CD1c-positive myeloid dendritic cell (primary cell): ENCODE measurements around the gene ZNF521.

Experiments used
- DNase-seq: peaks from one replicate; pipeline ENCODE4 v3.0.0-alpha.2; 2016; ENCODE audit errors: extremely low spot score

The ZNF521 gene

DNA sequence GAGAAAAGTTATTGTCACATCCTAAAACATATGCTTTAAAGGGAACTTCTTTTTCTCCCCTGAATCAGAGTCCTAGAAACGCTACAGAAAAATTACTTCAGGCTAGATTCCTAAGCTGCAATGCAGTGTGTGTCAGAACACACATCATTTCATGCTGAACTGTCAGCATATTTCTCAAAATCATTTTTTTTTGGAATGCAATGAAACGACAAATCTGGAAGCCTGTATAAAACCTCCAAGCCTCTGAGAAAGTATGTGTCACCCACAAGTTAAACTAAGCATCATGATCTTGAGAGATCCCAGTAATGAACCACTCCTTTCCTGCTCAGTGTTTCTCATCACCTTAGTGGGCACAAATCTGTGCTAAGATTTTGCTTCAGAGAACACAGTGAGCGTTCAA, 276.2 kb downstream of the ZNF521 start:
- no peak for DNase-seq

DNA sequence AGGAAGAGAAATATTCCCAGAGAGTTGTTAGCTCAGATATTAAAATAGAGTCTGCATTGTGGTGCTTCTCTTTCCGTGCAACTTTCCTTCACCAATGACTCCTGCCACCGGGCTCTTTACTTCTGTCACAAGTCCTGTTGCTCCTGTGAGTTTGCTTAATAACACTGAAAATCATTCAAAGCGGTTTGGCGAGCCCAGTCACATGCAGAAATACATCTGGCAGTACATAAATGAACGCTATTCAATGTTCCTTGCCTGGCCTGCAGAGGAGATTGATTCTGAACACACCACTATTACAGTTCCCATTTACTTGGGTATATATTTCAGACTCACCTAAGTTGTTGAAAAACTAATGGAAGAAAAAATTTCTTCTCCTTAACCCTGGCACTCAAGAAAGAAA, 276.6 kb downstream of the ZNF521 start:
- DNase-seq: no peak

DNA sequence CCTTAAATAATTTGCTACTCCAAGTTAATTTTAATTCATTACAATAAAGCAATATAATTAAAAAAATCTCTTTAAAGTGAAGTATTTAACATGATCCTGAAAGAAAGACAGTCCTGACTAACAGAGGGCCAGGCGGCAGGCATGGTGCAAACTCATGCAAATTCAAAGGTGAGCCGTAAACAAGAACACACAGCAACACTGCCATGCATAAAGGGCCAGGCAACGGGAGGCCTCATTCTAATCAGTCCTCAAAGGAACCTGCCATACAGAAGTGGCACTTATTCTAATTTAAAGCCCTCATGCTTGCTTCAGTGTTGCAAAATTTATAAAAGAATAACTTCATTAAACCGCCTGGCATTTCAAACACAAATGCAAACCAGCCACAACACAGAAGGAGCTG, 277.0 kb downstream of the ZNF521 start:
- DNase-seq: no peak

DNA sequence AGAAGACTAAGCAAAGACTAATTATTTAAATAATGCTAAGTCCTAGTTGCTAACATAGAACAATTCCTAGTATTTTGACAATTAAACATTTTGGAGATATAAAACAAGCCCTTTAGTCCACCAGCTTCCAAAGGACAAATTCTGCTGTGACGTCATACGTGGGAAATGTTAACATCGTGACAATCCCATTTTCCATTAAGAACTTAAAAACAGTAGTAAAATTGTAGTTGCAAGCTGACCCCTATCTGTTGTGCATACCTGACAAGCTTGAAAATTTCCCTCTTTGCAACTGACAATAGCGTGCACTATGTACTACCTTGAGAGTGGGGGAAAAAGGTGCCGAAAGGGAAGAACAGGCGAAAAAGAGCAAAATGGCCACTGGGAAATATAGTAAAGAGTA, 279.8 kb downstream of the ZNF521 start:
- DNase-seq: no peak

DNA sequence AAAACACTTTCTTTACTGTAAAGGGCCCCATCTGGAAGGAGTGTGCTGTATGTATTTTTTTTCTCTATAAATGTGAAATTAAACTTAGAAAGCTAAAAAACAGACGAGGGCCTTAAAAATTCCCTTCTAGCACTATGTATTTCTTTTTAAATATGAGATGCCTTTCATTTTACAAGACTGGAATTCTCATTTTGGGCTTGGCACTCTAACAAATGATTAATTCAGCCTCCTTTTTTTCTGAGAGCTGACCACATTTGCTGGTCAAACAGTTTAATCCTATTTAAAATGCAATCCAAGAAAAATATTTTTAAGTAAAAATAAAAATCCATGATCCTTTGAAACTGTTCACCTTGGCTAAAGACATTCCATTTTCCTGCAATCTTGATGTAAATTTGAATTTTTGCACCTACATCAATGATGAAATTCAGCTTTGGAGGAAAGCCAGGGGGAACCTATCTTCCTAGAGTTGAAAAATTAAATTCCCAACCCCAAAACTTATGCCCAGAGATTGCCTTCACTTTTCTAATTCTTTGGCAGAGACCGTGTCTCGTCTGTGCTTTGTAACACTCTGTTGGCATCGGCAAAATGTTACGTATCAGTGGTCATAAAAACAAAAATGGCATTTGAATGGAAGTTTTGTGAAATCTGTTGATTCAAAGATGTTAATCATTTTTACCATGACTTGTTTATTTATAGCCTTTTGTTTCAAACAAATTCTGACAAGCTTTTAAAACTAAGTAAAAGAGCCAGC, 284.5 kb downstream of the ZNF521 start:
- DNase-seq: no peak

DNA sequence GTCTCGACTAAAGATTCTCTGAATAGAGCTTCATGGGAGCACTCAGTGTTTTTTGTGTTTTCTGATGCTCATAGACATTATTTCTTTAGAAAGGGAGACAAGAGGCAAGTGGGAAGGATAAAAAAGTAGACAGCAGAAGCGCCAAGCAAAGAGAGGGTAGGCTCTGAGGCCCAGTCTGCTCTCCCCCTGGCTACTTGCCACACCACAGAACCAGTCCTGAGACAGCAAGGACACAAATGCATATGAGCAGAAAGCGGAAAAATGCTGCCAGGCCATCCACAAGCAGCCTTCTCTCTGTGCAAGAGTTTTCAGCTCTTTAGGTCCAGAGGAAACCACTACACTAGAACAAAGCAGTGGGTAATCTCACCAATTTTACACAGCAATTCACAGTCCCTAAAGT, 285.4 kb downstream of the ZNF521 start:
- no peak for DNase-seq

DNA sequence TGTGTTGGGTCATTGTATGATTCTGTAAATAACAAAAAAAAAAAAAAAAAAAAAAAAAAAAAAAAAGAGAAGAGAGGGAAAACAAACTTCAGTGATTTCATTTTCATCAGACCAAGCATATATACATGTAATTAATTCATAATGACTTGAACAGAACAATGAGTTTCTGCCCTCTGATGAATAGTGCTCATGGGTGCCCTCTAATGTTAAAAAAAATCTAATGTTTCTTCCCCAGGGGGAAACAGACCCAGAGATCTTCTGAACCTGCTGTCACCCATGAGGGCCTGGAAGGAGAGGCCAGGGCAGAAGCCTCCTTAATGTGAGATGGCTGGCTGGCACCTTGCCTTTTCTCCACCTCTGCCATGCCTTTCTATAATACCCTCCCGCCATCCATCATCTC, 289.2 kb downstream of the ZNF521 start:
- DNase-seq: no peak

DNA sequence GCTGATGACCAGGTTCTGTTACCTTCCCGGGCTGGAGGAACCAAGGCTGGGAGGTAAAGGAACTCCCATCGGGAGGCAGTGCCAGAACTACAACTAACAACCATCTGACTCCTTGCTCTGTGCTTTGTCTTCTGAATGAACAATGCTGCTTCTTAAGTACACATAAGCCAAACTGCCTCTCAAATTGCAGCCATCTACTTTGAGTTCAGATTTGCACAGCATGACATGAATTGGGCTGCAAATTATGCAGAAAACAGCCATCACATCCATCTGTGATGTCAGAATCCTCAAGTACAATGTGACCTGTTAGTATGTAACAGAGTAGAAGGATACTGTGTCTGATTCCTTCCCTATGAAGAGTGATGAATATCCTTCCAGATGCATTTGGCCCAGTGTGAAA, 290.6 kb downstream of the ZNF521 start:
- DNase-seq: no peak

DNA sequence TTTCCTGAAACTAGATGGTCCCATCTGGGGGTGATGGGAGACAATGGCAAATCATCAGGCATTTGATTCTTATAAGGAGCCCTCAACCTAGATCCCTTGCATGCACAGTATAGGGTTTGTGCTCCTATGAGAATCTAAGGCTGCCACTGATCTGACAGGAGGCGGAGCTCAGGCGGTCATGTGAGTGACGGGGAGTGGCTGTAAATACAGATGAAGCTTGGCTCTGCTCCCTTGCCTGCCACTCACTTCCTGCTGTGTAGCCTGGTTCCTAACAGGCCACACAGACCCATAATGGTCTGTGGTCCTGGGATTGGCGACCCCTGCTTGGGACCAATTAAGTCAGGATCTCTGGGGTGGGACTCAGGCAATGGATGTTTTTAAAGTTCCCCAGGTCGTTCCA, 293.4 kb downstream of the ZNF521 start:
- no peak for DNase-seq

DNA sequence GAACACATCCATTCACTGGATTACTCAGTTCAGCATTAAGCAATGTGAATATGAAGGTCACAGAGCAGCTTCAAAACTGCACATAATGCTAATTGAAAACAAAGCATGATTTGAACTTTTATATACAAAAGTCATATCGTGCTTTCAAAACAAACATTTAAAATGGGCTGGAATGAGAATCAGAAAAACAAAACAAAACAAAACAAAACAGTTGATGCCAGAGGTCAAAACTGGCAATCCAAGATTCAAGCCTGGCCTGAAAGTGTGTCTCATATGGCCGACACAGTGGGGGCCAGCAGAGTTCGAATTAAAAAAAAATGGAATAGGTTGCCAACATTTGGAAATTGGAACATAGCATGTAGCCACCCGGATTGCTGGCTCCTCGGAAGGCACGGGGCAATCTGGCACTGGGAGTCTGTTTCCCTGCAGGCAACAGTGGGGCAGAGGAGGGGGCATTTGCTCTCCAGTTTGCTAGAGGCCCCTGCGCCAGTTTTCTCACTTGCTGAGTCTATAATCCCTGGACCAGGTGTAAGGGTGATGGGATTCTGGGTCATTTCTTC, 294.4 kb downstream of the ZNF521 start:
- no peak for DNase-seq

DNA sequence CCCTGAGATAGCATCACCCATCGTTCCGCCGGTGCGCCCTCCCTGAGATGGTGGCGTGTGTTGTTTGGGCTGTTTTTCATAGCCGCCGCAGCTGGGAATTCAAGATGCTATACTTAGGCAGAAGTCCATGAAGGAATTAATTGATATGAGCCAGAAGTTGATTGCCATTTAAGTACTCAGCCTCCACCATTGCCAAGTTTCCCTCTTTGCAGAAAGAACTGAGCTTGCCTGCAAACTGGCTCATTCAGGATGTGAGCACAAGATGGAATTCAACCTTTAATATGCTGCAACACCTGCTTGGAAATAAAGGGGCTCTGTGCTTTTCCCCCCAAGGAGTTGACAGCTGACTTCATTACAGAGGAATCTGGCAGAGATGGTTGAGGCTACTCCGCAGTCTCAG, 295.5 kb downstream of the ZNF521 start:
- DNase-seq: no peak

DNA sequence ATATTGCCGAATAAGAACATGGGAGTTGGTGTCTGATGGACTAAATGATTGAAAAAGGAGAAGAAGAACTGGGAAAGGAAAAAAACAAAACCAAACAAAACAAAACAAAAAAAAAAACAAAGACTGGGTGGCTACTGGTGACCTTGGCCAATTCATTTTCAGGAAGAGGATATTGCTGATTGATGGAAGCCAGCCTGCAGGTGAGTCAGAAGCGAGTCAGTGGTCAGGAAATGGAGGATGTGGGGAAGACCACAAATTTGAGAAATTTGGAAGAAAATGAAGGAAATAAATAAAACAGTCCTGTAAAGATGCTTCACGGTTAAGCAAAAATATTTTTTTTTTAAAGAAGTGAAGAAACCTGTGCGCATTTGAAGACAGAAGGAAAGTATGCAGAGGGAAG, 296.9 kb downstream of the ZNF521 start:
- no peak for DNase-seq

DNA sequence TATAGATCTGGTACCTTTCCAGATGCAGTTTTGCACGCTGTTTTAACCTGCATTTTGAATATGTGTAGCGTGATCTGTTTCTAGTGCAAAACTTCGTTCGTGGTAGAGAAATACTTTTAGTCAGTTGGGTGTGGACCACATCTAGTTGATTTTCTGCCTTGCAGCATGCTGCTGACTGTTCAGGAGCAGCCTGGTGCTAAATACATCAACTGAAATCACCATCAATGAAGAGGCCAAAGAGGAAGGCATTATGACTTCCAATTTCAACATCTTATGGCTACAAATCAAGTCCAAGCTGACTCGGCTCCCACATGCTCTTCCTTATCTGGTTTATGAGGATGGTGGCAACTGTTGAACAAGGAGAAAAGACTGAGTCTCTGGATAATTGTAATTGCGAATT, 298.5 kb downstream of the ZNF521 start:
- no peak for DNase-seq

DNA sequence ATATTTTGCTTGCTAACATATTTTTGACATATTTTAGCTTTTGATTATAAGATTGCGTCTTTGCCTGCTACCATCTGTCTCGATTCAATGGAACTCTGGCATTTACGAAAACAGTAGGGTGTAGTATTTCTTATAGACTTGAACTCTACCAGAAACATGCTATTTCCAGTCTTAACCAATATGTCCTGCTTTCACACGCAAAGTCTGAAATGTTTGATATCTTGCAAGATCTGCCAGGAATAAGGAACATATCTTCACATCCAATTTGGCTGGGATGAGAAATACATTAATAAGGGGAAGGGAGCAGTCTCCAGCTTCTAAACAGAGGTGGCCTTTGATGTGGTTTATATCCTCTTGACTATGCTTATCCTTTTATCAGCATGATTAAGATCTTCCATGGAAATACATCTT, 299.4 kb downstream of the ZNF521 start:
- DNase-seq: no peak

DNA sequence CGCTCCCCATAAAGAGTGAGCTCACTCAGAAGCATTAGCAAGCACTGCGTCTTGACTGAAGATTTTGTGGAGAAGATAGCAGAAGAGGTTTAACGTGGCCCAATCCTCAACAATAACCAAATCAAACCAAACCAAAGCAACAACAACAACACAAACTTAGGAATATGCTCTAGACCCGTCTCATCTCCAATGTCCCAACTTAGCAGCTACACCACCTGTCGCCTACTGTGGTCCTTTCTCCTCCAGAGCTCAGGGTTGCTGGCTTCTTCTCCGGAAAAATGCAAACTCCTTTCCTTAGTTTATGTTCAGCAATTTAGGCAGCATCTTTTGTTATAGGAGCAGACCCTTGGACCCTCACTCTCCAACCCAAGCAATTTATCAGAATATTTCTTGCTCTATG, 301.4 kb downstream of the ZNF521 start:
- DNase-seq: no peak

DNA sequence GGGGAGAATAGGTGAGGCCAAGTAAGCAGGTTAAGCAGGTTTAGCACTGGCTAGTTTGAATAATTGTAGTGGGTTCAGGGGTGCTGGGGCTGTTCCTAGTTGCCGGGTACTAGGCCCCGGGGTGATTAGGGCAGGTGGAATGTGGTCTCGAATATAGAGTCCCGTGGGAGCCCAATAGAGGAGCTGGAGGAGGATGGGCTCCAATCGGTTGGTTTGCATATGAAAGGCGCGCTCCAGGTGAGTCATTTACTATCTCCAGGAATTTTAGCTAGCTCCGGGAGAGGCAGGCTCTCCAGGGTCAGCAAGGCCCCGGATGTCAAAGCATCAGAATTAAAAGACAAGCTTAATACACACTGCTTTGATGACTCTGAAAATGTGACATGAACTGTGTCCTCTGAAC, 304.0 kb downstream of the ZNF521 start:
- DNase-seq: no peak

DNA sequence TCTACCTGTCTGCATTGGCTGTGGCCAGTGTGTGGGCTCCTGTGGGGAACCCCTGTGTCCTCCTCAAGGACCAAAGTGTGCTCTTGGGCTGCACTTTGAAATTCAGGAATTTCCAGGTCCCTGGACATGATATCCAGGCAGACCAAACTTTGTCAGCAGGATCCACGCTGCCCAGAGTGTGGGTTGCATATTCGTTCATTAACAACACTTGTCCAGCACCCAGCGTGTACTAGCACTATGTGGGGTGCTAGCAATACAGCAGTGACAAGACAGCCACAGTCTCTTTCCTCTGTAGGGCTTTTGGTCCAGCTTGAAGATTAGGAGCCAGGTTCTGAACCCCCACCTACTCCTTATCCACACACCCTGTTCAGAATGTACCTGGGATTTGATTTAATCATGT, 304.5 kb downstream of the ZNF521 start:
- DNase-seq: no peak

DNA sequence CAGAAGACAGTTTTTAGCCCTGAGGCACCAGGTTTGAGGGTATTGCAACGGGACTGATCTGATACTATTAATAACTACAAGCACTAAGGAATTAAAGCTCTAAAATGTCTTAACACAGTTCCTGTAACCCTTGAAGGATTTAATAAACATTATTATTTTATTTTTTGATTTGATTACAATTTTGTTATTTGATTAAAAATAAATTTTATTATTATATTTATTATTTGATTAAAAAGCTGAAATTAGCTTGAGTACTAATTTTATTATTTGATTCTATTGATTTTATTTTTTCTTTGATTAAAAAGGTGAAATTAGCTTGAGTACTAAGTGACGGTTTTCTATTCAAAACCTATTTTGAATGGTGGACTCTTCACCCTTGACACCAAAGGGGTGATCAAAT, 307.3 kb downstream of the ZNF521 start:
- no peak for DNase-seq

DNA sequence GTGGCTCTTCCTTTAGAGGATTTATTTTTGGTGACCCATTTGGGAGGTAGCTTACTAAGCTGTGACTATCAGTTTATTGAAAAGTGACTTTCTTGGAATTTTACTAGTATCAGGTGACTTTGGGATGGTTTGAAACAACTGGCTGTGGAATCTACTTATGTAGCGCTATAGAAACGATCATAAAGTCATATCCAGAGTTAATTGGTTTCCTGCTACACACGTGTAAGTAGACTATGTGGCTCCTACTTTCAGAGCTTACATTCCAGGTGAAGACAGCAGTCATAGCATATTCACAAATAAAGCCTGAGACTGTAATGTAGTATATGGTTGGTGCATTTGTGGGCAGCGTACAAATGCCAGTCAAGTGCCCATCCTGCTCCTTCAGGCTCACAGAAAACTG, 308.9 kb downstream of the ZNF521 start:
- DNase-seq: no peak

DNA sequence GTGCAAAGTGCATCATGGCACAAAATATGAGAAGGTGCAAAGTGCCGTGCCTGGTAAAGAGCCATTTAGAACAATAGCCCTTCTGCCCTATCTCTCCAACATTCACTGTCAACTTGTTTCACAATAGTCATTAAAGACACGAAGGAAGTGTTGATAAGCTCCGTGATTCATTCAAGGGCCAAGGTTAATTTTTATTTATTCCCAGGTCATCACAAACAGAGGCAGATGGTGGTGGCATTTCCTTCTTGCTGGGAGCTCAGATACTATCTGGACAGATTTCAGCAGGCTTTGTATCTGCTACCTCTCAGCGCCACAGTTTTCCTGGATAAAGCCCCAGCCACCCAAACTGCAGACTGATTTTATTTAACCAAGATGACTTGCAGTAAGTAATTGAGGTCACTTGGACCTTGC, 309.3 kb downstream of the ZNF521 start:
- no peak for DNase-seq

DNA sequence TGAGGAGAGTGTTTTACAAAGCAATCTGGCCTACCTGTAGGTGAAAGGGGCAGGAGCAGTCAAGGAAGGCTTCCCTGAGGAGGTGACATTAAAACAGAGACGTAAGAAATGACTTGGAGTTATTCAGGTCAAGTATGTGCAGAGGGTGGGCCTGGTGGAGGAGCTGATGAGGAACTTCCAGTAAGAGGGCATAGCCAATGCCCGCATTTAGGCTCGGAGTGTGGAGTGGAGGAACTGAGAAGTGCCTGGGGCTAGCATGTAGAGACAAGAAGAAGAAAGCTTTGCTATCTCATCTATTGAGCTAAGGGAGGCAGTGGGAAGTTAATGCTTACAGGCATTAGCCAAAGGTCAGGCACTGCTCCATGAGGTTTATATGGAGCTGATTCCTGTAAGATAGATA, 312.2 kb downstream of the ZNF521 start:
- no peak for DNase-seq

DNA sequence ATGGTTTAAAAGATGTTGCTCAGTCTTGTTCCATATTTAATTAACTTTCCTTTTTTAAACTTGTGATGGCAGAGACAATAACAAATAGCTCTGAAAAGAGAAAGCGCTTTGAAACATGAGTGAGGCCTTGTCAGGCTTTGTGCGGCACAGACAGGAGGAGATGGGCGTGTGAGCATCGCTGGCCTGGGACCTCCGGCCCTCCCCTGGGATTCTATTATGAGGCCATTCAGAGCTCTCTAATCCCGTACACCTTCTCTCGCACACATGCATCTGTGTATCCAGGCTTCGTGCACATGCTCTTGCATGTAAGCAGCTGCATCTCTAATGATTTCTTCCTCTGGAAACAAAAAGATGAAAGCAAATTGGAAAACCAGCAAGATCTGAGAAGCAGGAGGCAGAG, 313.7 kb downstream of the ZNF521 start:
- no peak for DNase-seq

DNA sequence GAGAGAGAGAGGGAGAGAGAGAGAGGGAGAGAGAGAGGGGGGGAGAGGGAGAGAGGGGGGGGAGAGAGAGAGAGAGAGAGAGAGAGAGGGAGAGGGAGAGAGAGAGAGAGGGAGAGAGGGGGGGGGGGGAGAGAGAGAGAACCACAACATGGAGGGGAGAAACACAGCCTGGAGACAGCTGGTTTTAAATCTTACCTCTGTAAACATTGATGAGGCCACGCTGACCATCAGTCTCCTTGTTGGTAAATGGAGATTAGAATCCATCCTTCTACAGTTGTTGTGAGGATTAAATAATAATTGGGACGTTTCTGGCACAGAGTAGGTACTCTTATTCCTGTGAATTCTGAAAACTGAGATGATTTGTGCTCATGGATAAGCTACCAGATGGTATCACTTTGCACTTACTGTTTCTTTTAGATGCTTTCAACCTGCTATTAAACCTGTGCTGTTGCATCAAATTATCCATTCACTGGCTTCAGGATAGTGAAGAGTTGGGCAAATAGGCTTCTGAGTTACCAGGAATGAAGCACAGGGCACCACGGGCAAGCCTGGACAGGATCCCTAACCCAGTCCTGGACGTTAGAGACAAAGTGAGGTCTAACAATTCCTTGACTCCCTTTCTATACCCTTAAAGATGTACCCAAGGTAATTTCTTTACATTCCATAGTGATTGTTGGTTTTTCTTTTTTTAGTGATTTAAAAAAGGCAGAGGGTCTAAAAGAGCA, 318.1 kb downstream of the ZNF521 start:
- no peak for DNase-seq
